ENCODE measurements around the gene GPR156. TPM values are rescaled to one million over a fixed set of nuclear protein-coding genes. Genes with fewer than 3 reads are reported as not detected.
A peak's percentile ranks its signal among the peaks of the same experiment; 100 is the strongest.

Gene GPR156
- total and polyA plus RNA-seq, 5 donors from 2014 or later, result 0.42 TPM; not detected in 4

DNA sequence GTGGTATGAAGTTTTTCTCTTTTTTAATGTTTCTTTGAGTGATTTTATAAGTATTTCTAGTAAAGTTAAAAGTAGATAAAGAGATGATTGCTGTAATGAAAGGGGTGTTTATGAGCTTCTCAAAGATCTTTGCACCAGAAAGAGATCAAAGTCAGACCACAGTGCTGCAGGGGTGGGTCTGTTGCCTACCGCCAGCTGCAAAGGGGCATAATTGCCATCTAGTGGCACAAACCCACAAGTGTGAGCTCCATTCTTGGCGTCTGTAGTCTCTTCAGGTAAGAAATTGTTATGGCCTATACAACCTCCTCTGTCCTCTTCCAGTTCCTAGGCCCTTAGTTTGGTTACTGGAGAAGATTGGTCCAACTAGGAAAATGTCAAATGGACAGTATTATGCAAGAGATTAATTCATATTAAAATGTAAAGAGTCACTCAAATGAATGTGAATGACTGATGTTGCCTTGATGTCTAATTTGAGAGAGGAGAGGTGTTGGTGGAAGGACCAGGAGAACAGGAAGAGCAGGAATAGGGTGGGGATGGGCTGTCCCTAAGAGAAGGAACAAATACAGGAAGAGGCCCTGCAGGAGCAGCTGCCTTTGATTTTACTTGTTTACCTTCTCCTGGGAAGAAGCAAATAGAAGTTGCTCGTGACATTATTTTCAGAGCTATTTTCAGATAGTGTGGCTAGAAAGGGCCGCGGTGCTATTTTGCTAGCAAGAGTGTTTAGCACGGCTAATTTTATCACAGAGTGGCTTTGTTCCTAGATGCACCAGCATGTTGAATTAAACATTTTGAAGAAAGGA lies 137.8 kb downstream of the GPR156 start:
- peak overlapping the region in 2 of 3 donors; percentile 9 to 61 for H3K27ac Mint-ChIP-seq
- no peak overlapping the region for H3K27ac ChIP-seq (ENCODE audit: insufficient read depth, low read length, poor library complexity, severe bottlenecking)
- no peaks in the 10 kb centered on the region for H3K4me1 ChIP-seq (ENCODE audit: control insufficient read depth, insufficient read depth, low read length, poor library complexity, severe bottlenecking)
- no peaks in the 10 kb centered on the region for H3K27me3 ChIP-seq (ENCODE audit: control insufficient read depth, insufficient read depth, low read length)
- peak; percentile 70 to 77 for ATAC-seq (ENCODE audit: low read depth in 2 of 2)
- H3K9me3 Mint-ChIP-seq, result no peaks in the 10 kb centered on the region
- no peaks in the 10 kb centered on the region for H3K27me3 Mint-ChIP-seq
- H3K9me3 ChIP-seq (ENCODE audit: control insufficient read depth in 2 of 2, low read length in 2 of 2), result no peaks in the 10 kb centered on the region
- H3K4me3 ChIP-seq (ENCODE audit: low read depth, low read length), result no peak overlapping the region
- peaks cover 7 to 18% (median 10%) of the 10 kb centered on the region in 4 donors for H3K4me1 Mint-ChIP-seq
- DNase-seq, result peak; percentile 26 to 66 (median 63)
- no peaks in the 10 kb centered on the region for H3K36me3 Mint-ChIP-seq
- no peak overlapping the region for H3K4me3 Mint-ChIP-seq
- H3K36me3 ChIP-seq (ENCODE audit: control insufficient read depth, insufficient read depth, low read length), result no peaks in the 10 kb centered on the region

DNA sequence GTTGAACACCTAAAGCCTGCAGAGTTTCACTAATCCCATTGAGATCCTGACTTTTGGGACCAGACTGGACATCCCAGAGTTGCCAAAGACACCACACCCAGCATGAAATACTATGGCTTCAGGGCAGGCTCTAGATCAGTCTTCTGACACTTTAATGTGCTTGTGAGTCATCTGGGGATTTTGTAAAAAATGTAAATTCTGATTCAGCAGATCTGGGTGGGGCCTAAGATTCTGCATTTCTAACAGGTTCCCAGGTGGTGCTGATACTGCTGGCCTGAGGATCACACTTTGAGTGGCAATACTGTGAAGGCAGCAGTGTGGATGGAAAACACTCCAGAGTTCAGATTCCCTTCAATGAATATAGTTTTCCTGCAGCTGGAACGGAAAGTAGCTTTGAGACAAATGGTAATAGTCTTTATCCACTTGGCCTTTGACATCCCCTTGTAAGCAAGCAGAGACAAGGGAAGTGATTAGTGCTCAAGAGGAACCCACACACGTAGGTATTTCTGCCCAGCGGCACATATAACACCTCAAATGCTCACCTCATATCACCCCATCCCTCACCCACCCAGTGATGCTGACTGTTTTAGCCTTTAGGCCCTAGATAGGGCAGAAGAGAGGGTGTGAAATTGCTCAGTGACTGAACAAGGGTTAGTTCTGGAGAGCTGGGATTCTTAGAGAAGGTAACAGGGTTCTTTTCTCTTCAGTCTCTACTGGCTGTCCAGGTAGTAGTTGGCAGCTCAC lies 139.3 kb downstream of the GPR156 start:
- ATAC-seq (ENCODE audit: low read depth in 2 of 2) (peak in 1 of 2 donors; percentile 29), DNase-seq (peak in 1 of 3 donors; percentile 29)
- Histone ChIP-seq H3K27ac (ENCODE audit: insufficient read depth, low read length, poor library complexity, severe bottlenecking) (no peak overlapping the region), H3K36me3 (ENCODE audit: control insufficient read depth, insufficient read depth, low read length) (no peaks in the 10 kb centered on the region), H3K4me1 (ENCODE audit: control insufficient read depth, insufficient read depth, low read length, poor library complexity, severe bottlenecking) (no peaks in the 10 kb centered on the region), H3K4me3 (ENCODE audit: low read depth, low read length) (no peak overlapping the region), H3K9me3 (ENCODE audit: control insufficient read depth in 2 of 2, low read length in 2 of 2) (no peaks in the 10 kb centered on the region), H3K27me3 (ENCODE audit: control insufficient read depth, insufficient read depth, low read length) (no peaks in the 10 kb centered on the region)
- Mint-ChIP-seq H3K27me3 (peaks cover 4% of the 10 kb centered on the region), H3K27ac (peak overlapping the region in 1 of 3 donors; percentile 74), H3K4me1 (peaks cover 7 to 18% (median 10%) of the 10 kb centered on the region in 4 donors), H3K9me3 (no peaks in the 10 kb centered on the region), H3K36me3 (no peaks in the 10 kb centered on the region), H3K4me3 (no peak overlapping the region)

DNA sequence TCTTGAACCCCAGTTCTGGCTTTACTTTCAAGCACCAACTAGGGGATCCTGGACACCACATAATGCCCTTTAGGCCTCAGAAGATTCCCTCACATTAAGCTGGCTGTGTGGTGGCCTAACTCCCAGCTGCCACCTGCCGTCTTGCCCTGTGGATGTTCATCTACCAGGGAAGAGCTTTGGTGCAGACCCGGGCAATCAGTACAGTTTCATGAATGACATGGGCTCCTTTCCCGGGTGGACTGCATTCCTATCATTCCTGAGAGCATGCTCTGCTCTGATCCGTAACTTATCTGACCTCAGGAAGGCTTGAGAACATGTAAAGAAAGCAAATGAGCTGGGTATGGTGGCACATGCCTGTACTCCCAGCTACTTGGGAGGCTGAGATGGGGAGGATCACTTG lies 140.8 kb downstream of the GPR156 start:
- Mint-ChIP-seq H3K27ac (no peak overlapping the region), H3K4me3 (no peak overlapping the region), H3K27me3 (peaks cover 4% of the 10 kb centered on the region), H3K36me3 (no peaks in the 10 kb centered on the region), H3K4me1 (peaks cover 7 to 15% (median 10%) of the 10 kb centered on the region in 4 donors), H3K9me3 (no peaks in the 10 kb centered on the region)
- no peak for ATAC-seq (ENCODE audit: low read depth in 2 of 2)
- no peaks in the 10 kb centered on the region for H3K4me1 ChIP-seq (ENCODE audit: control insufficient read depth, insufficient read depth, low read length, poor library complexity, severe bottlenecking)
- H3K36me3 ChIP-seq (ENCODE audit: control insufficient read depth, insufficient read depth, low read length), result no peaks in the 10 kb centered on the region
- no peak overlapping the region for H3K4me3 ChIP-seq (ENCODE audit: low read depth, low read length)
- H3K9me3 ChIP-seq (ENCODE audit: control insufficient read depth in 2 of 2, low read length in 2 of 2), result no peaks in the 10 kb centered on the region
- DNase-seq, result no peak
- no peak overlapping the region for H3K27ac ChIP-seq (ENCODE audit: insufficient read depth, low read length, poor library complexity, severe bottlenecking)
- no peaks in the 10 kb centered on the region for H3K27me3 ChIP-seq (ENCODE audit: control insufficient read depth, insufficient read depth, low read length)

DNA sequence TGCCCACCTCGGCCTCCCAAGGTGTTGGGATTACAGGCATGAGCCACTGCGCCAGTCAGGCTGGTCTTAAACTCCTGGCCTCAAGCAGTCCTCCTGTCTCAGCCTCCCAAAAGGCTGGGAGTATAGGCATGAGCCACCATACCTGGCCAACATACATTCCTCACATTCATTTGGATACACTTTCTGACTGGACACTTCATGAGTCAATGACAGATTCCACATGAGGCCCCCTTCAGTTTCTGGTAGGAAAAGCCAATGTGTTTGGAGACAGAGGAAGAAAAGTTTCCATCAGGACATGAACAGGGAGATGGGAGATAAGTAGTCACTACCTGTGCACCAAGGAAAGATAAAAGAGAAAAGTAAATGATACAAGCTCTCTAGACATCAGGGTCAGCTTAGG lies 141.3 kb downstream of the GPR156 start:
- Mint-ChIP-seq H3K9me3 (no peaks in the 10 kb centered on the region), H3K27ac (no peak overlapping the region), H3K4me1 (peaks cover 7 to 15% (median 10%) of the 10 kb centered on the region in 4 donors)

DNA sequence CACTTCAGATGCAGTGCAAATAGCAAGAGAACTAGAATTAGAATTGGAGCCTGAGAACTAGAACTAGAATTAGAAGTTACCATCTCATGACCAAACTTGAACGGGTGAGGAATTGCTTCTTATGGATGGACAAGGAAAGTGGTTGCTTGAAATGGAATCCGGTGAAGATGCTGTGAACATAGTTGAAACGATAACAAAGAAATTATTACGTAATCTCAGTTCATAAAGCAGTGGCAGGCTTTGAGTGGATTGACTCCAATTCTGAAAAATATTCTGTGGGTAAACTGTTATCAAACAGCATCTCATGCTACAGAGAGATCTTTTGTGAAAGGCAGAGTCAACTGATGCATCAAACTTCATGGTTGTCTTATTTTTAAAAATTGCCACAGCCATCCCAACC lies 142.8 kb downstream of the GPR156 start:
- H3K36me3 Mint-ChIP-seq, result no peaks in the 10 kb centered on the region
- no peak for DNase-seq
- Histone ChIP-seq H3K9me3 (ENCODE audit: control insufficient read depth in 2 of 2, low read length in 2 of 2) (no peaks in the 10 kb centered on the region), H3K27me3 (ENCODE audit: control insufficient read depth, insufficient read depth, low read length) (no peaks in the 10 kb centered on the region), H3K4me3 (ENCODE audit: low read depth, low read length) (no peak overlapping the region), H3K27ac (ENCODE audit: insufficient read depth, low read length, poor library complexity, severe bottlenecking) (no peak overlapping the region), H3K36me3 (ENCODE audit: control insufficient read depth, insufficient read depth, low read length) (no peaks in the 10 kb centered on the region), H3K4me1 (ENCODE audit: control insufficient read depth, insufficient read depth, low read length, poor library complexity, severe bottlenecking) (no peaks in the 10 kb centered on the region)
- H3K9me3 Mint-ChIP-seq, result no peaks in the 10 kb centered on the region
- H3K4me1 Mint-ChIP-seq, result peaks cover 5 to 13% (median 7%) of the 10 kb centered on the region in 4 donors
- no peak overlapping the region for H3K4me3 Mint-ChIP-seq
- ATAC-seq (ENCODE audit: low read depth in 2 of 2), result no peak
- H3K27me3 Mint-ChIP-seq, result peaks cover 5% of the 10 kb centered on the region
- H3K27ac Mint-ChIP-seq, result no peak overlapping the region

More for the DNA sequence above, 141.3 kb downstream of the GPR156 start:
- Mint-ChIP-seq H3K4me3 (no peak overlapping the region), H3K27me3 (peaks cover 4% of the 10 kb centered on the region), H3K36me3 (no peaks in the 10 kb centered on the region)
- Histone ChIP-seq H3K27ac (ENCODE audit: insufficient read depth, low read length, poor library complexity, severe bottlenecking) (no peak overlapping the region), H3K9me3 (ENCODE audit: control insufficient read depth in 2 of 2, low read length in 2 of 2) (no peaks in the 10 kb centered on the region), H3K36me3 (ENCODE audit: control insufficient read depth, insufficient read depth, low read length) (no peaks in the 10 kb centered on the region), H3K4me1 (ENCODE audit: control insufficient read depth, insufficient read depth, low read length, poor library complexity, severe bottlenecking) (no peaks in the 10 kb centered on the region), H3K27me3 (ENCODE audit: control insufficient read depth, insufficient read depth, low read length) (no peaks in the 10 kb centered on the region), H3K4me3 (ENCODE audit: low read depth, low read length) (no peak overlapping the region)
- ATAC-seq (ENCODE audit: low read depth in 2 of 2) (no peak), DNase-seq (no peak)

DNA sequence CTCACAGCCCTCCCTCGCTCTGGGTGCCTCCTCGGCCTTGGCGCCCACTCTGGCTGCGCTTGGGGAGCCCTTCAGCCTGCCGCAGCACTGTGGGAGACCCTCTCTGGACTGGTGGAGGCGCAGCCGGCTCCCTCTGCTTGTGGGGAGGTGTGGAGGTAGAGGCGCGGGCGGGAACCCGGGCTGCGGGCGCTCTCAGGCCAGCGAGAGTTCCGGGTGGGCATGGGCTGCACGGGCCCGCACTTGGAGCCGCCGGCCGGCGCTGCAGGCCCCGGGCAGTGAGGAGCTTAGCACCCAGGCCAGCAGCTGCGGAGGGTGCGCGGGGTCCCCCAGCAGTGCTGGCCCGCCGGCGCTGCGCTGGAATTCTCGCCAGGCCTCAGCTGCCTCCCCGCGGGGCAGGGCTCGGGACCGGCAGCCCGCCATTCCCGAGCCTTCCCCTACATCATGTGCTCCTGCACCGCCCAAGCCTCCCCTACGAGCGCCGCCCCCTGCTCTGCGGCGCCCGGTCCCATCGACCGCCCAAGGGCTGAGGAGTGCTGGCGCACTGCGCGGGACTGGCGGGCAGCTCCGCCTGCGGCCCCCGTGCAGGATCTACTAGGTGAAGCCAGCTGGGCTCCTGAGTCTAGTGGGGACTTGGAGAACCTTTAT lies 144.8 kb downstream of the GPR156 start:
- DNase-seq, result no peak
- Mint-ChIP-seq H3K4me3 (no peak overlapping the region), H3K4me1 (peaks cover 0 to under 1% (median under 1%) of the 10 kb centered on the region in 4 donors), H3K27ac (no peak overlapping the region), H3K9me3 (no peaks in the 10 kb centered on the region), H3K27me3 (peaks cover 9% of the 10 kb centered on the region), H3K36me3 (no peaks in the 10 kb centered on the region)
- Histone ChIP-seq H3K27me3 (ENCODE audit: control insufficient read depth, insufficient read depth, low read length) (no peaks in the 10 kb centered on the region), H3K9me3 (ENCODE audit: control insufficient read depth in 2 of 2, low read length in 2 of 2) (no peaks in the 10 kb centered on the region), H3K4me3 (ENCODE audit: low read depth, low read length) (no peak overlapping the region), H3K4me1 (ENCODE audit: control insufficient read depth, insufficient read depth, low read length, poor library complexity, severe bottlenecking) (no peaks in the 10 kb centered on the region), H3K36me3 (ENCODE audit: control insufficient read depth, insufficient read depth, low read length) (no peaks in the 10 kb centered on the region), H3K27ac (ENCODE audit: insufficient read depth, low read length, poor library complexity, severe bottlenecking) (no peak overlapping the region)
- no peak for ATAC-seq (ENCODE audit: low read depth in 2 of 2)

DNA sequence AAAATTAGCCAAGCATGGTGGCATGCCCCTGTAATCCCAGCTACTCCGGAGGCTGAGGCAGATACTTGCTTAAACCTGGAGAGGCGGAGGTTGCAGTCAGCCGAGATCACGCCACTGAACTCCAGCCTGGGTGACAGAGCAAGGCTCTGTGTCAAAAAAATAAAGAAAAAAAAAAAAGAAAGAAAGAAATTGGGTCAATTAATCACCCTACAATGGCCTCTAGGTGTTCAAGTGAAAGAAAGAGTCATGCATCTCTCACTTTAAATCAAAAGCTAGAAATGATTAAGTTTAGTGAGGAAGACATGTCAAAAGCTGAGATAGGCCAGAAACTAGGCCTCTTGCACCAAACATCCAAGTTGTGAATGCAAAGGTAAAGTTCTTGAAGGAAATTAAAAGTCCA lies 145.9 kb downstream of the GPR156 start:
- no peak overlapping the region for H3K4me3 ChIP-seq (ENCODE audit: low read depth, low read length)
- ATAC-seq (ENCODE audit: low read depth in 2 of 2) (no peak), DNase-seq (no peak)
- Mint-ChIP-seq H3K36me3 (no peaks in the 10 kb centered on the region), H3K27me3 (peaks cover 9% of the 10 kb centered on the region), H3K4me3 (no peak overlapping the region), H3K4me1 (no peaks in the 10 kb centered on the region), H3K9me3 (no peaks in the 10 kb centered on the region), H3K27ac (no peak overlapping the region)
- H3K36me3 ChIP-seq (ENCODE audit: control insufficient read depth, insufficient read depth, low read length), result no peaks in the 10 kb centered on the region
- no peaks in the 10 kb centered on the region for H3K9me3 ChIP-seq (ENCODE audit: control insufficient read depth in 2 of 2, low read length in 2 of 2)
- no peaks in the 10 kb centered on the region for H3K27me3 ChIP-seq (ENCODE audit: control insufficient read depth, insufficient read depth, low read length)
- H3K4me1 ChIP-seq (ENCODE audit: control insufficient read depth, insufficient read depth, low read length, poor library complexity, severe bottlenecking), result no peaks in the 10 kb centered on the region
- no peak overlapping the region for H3K27ac ChIP-seq (ENCODE audit: insufficient read depth, low read length, poor library complexity, severe bottlenecking)

All from CD4-positive, CD25-positive, alpha-beta regulatory T cell (primary cell).